GM18873 (cell line): Measurements from ENCODE around the gene SETBP1.
A peak's percentile ranks its signal among the peaks of the same experiment; 100 is the strongest.

Experiments
- ATAC-seq: cut with Tn5 transposase; IDR thresholded peaks from one replicate; pipeline ENCODE4 v1.9.1; 2021; ENCODE audit warnings: mild to moderate bottlenecking, moderate library complexity, moderate number of reproducible peaks; ENCODE audit not compliant: unreplicated experiment, low FRiP score

Gene SETBP1

GRCh38 chr18:44955825-44956224, 275.1 kb downstream of the SETBP1 start:
- no peak for ATAC-seq

GRCh38 chr18:44957025-44957424, 276.3 kb downstream of the SETBP1 start:
- ATAC-seq, result no peak

- no peak for ATAC-seq
Observed at GRCh38 chr18:44957461-44957860, 276.8 kb downstream of the SETBP1 start.

DNA sequence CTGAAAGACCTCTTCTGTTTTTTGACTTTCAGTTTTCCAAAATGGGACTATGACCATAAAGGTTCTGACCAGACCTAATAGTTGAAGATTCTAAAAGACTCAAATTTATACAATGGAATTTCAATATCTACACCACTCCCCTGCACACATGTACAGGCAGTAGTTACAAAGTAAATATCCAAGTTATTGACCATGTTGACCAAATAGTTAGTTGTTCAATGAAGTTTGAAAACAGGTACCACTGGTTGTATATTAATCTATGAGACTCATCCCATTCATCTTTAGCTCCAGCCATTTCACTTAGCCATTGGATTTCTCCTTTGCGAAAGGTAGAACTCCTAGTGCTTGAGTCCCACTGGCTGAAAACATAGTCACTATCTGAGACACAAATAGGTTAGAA, 277.4 kb downstream of the SETBP1 start:
- no peak for ATAC-seq

DNA sequence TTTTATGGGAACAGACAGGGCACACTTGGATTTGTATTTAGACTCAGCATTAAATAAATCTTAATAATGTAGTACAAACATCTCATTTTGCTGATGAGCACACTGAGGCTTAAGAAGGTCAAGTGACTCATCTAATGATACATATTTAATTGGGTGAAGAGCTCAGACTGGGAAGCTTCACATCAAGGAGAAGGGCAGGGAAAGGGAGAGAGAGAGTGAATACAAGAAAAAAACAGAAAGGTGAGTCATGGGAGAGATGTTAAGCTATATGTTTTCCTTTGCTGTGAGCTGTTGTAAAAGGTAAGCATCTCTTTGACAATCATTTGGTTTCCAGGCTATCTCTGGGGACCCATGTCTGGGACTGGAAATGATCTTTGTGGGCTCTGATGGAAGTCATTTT, 277.8 kb downstream of the SETBP1 start:
- ATAC-seq, result no peak

DNA sequence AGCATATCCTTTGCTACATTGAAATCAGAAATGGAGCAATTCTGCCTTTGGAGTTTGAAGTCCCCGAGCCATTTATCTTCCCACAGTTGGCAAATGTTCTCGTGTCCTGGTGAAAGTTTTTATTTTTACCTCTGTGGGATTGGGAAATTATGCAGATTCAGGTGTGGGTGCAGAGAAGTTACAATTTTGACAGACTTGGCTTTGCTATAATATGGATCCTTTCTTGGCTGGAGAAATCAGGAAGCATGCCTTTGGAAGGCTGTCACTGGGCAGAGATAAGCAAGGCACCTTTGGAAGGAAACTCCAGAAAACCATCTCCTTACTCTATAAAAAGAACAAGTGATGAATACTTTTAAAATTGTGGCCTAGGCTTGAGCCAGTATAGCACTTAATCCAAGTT, 278.3 kb downstream of the SETBP1 start:
- ATAC-seq, result no peak

DNA sequence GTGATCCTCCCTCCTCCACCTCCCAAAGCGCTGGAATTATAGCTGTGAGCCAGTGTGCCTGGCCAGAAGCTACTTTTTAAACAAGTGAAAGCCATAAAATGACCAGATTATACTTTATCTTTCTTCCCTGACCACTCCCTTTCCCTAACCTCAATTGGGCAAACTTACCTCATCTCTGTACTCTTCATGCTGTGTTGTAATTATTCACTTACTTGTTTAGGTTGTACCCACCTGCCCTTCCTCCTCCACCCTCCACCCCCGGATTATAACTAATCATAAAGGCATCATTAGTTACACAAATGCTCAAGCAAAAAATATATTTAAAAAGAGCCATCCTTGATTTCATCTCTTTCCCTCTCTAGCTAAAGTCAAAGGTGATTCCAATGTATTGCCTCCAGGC, 279.9 kb downstream of the SETBP1 start:
- ATAC-seq, result no peak

- peak; percentile 87 for ATAC-seq
Observed at GRCh38 chr18:44961288-44961995, 280.8 kb downstream of the SETBP1 start.

DNA sequence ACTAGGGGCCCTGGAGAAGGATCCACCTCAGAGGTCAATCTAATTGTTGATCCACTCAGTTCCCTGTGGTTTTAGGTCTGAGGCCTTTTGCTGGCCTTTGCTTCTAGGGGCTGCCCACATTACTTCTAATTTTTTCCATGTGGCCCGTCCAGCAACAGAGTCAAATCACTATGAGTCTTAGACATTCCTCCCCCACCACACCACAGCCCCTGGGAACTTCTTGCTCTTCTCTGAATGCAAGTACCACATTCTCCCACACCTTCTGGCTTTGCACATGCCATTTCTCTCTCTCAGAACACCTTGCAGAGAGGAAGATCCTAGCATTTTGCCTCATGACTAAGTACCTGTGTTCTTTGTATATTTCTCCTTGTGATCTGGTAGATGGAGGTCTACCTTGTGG, 286.9 kb downstream of the SETBP1 start:
- ATAC-seq, result no peak

DNA sequence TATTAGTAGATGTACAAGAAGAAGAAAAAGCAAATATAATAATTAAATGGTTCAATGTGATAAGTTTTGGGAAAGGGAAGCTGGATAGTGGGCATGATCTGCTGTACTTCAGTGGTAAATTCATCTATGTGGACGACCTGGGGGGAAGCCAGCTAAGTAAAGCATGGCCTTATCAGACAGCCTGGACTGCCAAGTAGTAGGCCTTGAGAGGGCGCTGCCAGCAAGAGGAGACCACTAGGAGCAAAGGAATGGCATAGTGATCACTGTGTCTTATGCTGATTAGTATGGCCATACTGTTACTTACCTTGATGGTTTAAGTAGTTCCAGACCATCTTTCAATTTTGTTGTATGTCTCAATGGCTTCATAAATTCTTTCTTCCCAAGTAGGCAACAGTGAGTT, 287.6 kb downstream of the SETBP1 start:
- ATAC-seq, result no peak

GRCh38 chr18:44969214-44969795, 288.6 kb downstream of the SETBP1 start:
- no peak for ATAC-seq

DNA sequence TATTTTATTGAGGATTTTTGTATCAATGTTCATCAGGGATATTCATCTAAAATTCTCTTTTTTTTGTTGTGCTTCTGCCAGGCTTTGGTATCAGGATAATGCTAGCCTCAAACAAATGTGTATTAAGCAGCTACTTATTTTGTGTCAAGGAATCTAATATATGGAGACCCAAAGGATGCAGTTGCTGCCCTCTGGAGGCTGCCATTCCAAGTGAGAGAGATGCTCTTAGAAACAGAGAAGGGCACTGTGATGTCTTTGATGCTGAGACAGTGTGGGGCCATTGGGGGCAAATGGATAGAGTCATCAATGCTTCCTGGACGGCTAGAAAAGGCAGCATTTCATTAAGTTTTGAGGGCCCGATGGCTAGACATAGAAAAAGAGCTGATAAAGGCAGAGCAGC, 292.6 kb downstream of the SETBP1 start:
- ATAC-seq, result no peak

GRCh38 chr18:44974174-44974573, 293.5 kb downstream of the SETBP1 start:
- no peak for ATAC-seq

- ATAC-seq, result no peak
Observed at GRCh38 chr18:44977856-44978255, 297.2 kb downstream of the SETBP1 start.

DNA sequence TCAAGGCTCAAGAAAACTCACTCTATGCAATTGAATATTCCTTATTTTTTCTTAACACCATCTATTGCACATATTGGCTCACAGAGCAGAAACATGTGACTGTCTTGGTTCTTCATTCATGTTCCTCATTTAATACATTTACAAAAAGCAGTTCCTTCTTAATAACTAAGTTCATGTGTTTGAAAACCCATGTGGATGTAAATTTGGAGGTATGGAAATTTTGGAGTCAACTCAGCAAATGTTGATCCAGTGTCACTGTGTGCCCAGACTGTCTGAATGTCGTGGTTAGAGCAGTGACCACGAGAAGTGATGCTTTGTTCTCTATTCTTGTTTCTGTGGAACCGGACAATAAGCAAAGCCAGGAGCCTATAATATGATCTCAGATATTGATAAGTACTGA, 299.1 kb downstream of the SETBP1 start:
- ATAC-seq, result no peak

DNA sequence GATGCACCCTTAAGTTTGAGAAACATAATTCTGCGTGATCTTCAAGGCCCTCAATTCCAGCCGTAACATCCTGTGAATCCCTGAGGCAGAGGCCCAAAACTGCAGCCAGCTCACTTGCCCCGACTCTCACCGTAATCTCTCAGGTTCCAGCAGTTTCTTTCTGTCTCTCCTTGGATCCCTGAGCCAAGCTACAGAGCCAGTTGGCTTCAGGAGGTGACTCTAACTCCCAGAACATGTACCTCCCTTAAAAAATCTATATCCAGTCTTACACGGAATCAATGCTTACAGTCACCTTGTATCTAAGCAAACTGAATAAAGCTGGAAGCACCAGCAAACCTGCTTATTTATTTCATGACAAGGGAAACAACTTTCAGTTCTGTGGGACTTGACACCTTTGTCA, 300.4 kb downstream of the SETBP1 start:
- no peak for ATAC-seq

- no peak for ATAC-seq
Observed at GRCh38 chr18:44986933-44987332, 306.2 kb downstream of the SETBP1 start.

GRCh38 chr18:44987371-44987770, 306.7 kb downstream of the SETBP1 start:
- no peak for ATAC-seq

DNA sequence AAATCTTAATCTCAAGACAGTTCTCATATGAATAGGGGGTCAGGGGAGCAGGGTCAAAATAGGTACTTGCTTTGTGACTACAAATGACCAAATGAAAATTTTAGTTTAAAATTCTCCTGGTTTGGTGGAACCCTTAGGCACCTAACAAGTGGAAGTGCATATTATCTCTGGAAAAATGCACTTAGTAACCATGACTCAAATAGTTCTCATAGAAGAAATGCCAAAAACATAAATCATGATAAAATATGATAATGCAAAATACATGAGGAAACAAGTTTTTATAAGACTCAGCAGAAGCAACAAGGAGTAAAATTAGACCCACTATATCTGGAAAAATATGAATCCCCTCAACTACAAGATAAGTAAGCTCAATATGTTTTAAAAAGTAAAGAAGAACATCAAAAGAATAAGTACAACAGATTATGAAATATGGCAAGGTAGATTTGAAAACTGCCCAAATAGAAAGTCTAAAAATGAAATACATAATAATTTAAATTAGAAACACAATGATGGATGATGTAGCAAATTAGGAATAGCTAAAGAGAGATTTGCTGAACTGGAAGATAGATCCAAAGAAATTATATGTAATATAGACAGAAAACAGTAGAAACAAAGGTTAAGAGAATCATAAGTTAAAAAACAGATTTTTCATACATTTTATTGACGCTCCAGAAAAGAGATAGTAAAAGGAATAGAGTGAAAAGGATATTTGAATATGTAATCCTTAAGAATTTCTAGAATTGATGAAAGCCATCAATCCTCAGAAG, 308.3 kb downstream of the SETBP1 start:
- ATAC-seq, result no peak

- no peak for ATAC-seq
Observed at GRCh38 chr18:44996261-44996660, 315.6 kb downstream of the SETBP1 start.

- no peak for ATAC-seq
Observed at GRCh38 chr18:44997174-44997573, 316.5 kb downstream of the SETBP1 start.

GRCh38 chr18:44998360-44998759, 317.7 kb downstream of the SETBP1 start:
- no peak for ATAC-seq
